GM12878 (cell line): ENCODE results near the gene PPM1K. TPM values are rescaled to one million over a fixed set of nuclear protein-coding genes. Genes with fewer than 3 reads are reported as not detected.

Experiments
- ATAC-seq: fragments of 200-7000 bp; cut with Tn5 transposase; 3 replicates; pipeline ENCODE4 v1.9.1; 2020; ENCODE audit warnings: mild to moderate bottlenecking, moderate library complexity
- BruUV-seq: library from RNA; stranded (reverse); fragments of 400-500 nt; replicated peaks from 2 replicates; lab custom pipeline; 2021; lab: Mats Ljungman, UMichigan
- CTCF ChIA-PET: fragments of 300-600 bp; sonication (Branson Sonifier 250); formaldehyde crosslinking; extraction: SDS; loops from one replicate; lab custom pipeline; 2021; ENCODE audit warnings: inconsistent platforms; lab: Yijun Ruan, JAX
- POLR2A ChIA-PET: fragments of 350-600 bp; formaldehyde crosslinking; extraction: SDS; loops from one replicate; lab custom pipeline; 2021; ENCODE audit warnings: inconsistent platforms; lab: Charles Lee
- RAD21 ChIA-PET: fragments of 300-600 bp; sonication (Branson Sonifier 250); formaldehyde crosslinking; loops from one replicate; lab custom pipeline; 2023; ENCODE audit warnings: antibody characterized with exemption; ENCODE audit not compliant: unreplicated experiment; lab: Charles Lee
- SMC1A ChIA-PET: fragments of 300-600 bp; sonication (Branson Sonifier 250); formaldehyde crosslinking; loops from one replicate; lab custom pipeline; 2023; ENCODE audit not compliant: unreplicated experiment, uncharacterized antibody; lab: Charles Lee
- DNase-seq: peaks from one replicate; pipeline ENCODE4 v3.0.0-alpha.2; 2011; ENCODE audit warnings: low read depth, low spot score
- FAIRE-seq: peaks from 3 replicates; lab custom pipeline; 2011; peaks lifted over from hg19 to GRCh38; lab: Jason Lieb, UNC
- H2AFZ ChIP-seq: 2 replicates; pipeline ENCODE4 v1.6.0; 2011; ENCODE audit warnings: low read depth, low read length, control low read depth; ENCODE audit not compliant: control insufficient read depth
- H3K27ac ChIP-seq: 2 replicates; pipeline ENCODE4 v1.5.1; 2011; ENCODE audit warnings: control low read depth; ENCODE audit not compliant: control insufficient read depth, insufficient read depth
- H3K27me3 ChIP-seq, 2 experiments: replicated peaks in 1 of 2; 2 replicates each; pipeline versions ENCODE4 v1.6.0 to v1.6.1; 2011; ENCODE audit warnings: low read length in 1 of 2; ENCODE audit not compliant: control insufficient read depth in 2 of 2, insufficient read depth in 2 of 2
- H3K36me3 ChIP-seq, 2 experiments: 2 replicates each; pipeline ENCODE4 v1.5.1; 2011; ENCODE audit warnings: low read length in 1 of 2; ENCODE audit not compliant: control insufficient read depth in 2 of 2, insufficient read depth in 2 of 2
- H3K4me1 ChIP-seq: 2 replicates; pipeline ENCODE4 v1.6.1; 2011; ENCODE audit warnings: mild to moderate bottlenecking, low read length, moderate library complexity, mixed read lengths; ENCODE audit not compliant: control insufficient read depth, insufficient read depth
- H3K4me2 ChIP-seq: 2 replicates; pipeline ENCODE4 v1.6.0; 2011; ENCODE audit warnings: control low read depth; ENCODE audit not compliant: control insufficient read depth, insufficient read depth
- H3K4me3 ChIP-seq: fragments of 200-600 bp; sonication (generic); 2 replicates; pipeline ENCODE4 v1.5.1; 2016
- H3K79me2 ChIP-seq: 2 replicates; pipeline ENCODE4 v1.6.0; 2011; ENCODE audit warnings: low read length; ENCODE audit not compliant: control insufficient read depth, insufficient read depth
- H3K9ac ChIP-seq: 2 replicates; pipeline ENCODE4 v1.8.0; 2011; ENCODE audit warnings: low read length, control low read depth, mixed read lengths; ENCODE audit not compliant: control insufficient read depth, insufficient read depth
- H3K9me3 ChIP-seq: replicated peaks from 3 replicates; pipeline ENCODE4 v1.5.1; 2011; ENCODE audit warnings: mild to moderate bottlenecking, low read length; ENCODE audit not compliant: control insufficient read depth, insufficient read depth
- H4K20me1 ChIP-seq: 2 replicates; pipeline ENCODE4 v1.6.0; 2011; ENCODE audit not compliant: control insufficient read depth, insufficient read depth
- ETV6 ChIP-seq, 2 experiments: fragments of 450-650 bp in 1 of 2; IDR thresholded peaks in 1 of 2; conservative IDR thresholded peaks in 1 of 2; 2 replicates each; pipeline ENCODE4 v1.6.1; 2014; ENCODE audit warnings: antibody characterized with exemption in 1 of 2, borderline replicate concordance in 1 of 2, low read depth in 1 of 2, mild to moderate bottlenecking in 1 of 2, moderate library complexity in 1 of 2
- FOXK2 ChIP-seq: fragments of 450-650 bp; IDR thresholded peaks from 2 replicates; pipeline ENCODE4 v1.6.1; 2017; ENCODE audit warnings: mild to moderate bottlenecking, moderate library complexity
- NFIC ChIP-seq: IDR thresholded peaks from 2 replicates; pipeline ENCODE4 v1.6.1; 2012; ENCODE audit warnings: low read depth, mild to moderate bottlenecking, inconsistent platforms, low read length, moderate library complexity
- NR2F1 ChIP-seq: fragments of 450-650 bp; conservative IDR thresholded peaks from 2 replicates; pipeline ENCODE4 v1.6.1; 2017; ENCODE audit warnings: mild to moderate bottlenecking
- POLR2AphosphoS5 ChIP-seq: IDR thresholded peaks from 2 replicates; pipeline ENCODE4 v1.6.1; 2011; ENCODE audit warnings: mild to moderate bottlenecking, low read length, inconsistent platforms
- SMARCA5 ChIP-seq: fragments of 450-650 bp; IDR thresholded peaks from 2 replicates; pipeline ENCODE4 v1.6.1; 2017; ENCODE audit warnings: mild to moderate bottlenecking
- WGBS: methylation state at CpG from one replicate; pipeline ENCODE4 v1.1.6; 2016; ENCODE audit warnings: low lambda C conversion rate; ENCODE audit not compliant: insufficient replicate concordance, insufficient coverage; ENCODE audit errors: missing lambda C conversion rate; 5-methylcytosine and 5-hydroxymethylcytosine counted together
- in situ Hi-C: fragments of 300-500 bp; cut with MboI; formaldehyde crosslinking; loops from 9 replicates; pipeline ENCODE4 v1.14.3; 2018; ENCODE audit warnings: mixed read lengths
- intact Hi-C: fragments of 100-400 bp; cut with micrococcal nuclease; formaldehyde crosslinking; loops from one replicate; pipeline ENCODE4 v1.14.2; 2022; ENCODE audit not compliant: unreplicated experiment
- polyA plus RNA-seq, 11 experiments: library from polyadenylated mRNA; depleted of rRNA in 4 of 11; unstranded in 6 of 11; stranded (reverse) in 5 of 11; fragments of >200 nt; fragmentation: Nextera tagmentation in 4 of 11; fragmentation: Illumina TruSeq in 1 of 11; extraction: Ambion mirVana in 4 of 11; extraction: Trizol in 1 of 11; gene quantifications; 1 replicate in 1 of 11; 2 replicates in 10 of 11; pipeline versions ENCODE4 v1.2.1 to v1.2.3, GENCODE V29; 2011 to 2016; ENCODE audit warnings: inconsistent platforms in 2 of 11, missing spikeins in 2 of 11, low read depth in 1 of 11
- total RNA-seq, 4 experiments: library from RNA; depleted of rRNA in 3 of 4; stranded (reverse); fragments of >200 nt in 3 of 4; fragmentation: Illumina TruSeq in 1 of 4; extraction: Trizol in 1 of 4; gene quantifications; 2 replicates each; pipeline versions ENCODE4 v1.2.1 to v1.2.3, GENCODE V29; 2013 to 2021
- TF ChIP-seq, protein P1 (sequence below): fragments of 450-650 bp; IDR thresholded peaks from 2 replicates; pipeline ENCODE4 v1.6.1; 2017; ENCODE audit warnings: mild to moderate bottlenecking, moderate library complexity
- TF ChIP-seq, protein P2 (sequence below): IDR thresholded peaks from 2 replicates; pipeline ENCODE4 v1.6.1; 2012; ENCODE audit warnings: low read length, inconsistent platforms
- TF ChIP-seq, protein P3 (sequence below): IDR thresholded peaks from 2 replicates; pipeline ENCODE4 v1.6.1; 2012; ENCODE audit warnings: mild to moderate bottlenecking, low read depth, low read length
- TF ChIP-seq, protein P4 (sequence below): fragments of 450-650 bp; IDR thresholded peaks from 2 replicates; pipeline ENCODE4 v1.6.1; 2016; ENCODE audit warnings: mild to moderate bottlenecking, moderate library complexity, borderline replicate concordance

The PPM1K gene
- total and polyA plus RNA-seq, 10 of the 15 experiments (the other 5 are each of a cell fraction or from before 2014, with no cell fraction given), result 25.0 to 79.1 (median 36.9) TPM

DNA sequence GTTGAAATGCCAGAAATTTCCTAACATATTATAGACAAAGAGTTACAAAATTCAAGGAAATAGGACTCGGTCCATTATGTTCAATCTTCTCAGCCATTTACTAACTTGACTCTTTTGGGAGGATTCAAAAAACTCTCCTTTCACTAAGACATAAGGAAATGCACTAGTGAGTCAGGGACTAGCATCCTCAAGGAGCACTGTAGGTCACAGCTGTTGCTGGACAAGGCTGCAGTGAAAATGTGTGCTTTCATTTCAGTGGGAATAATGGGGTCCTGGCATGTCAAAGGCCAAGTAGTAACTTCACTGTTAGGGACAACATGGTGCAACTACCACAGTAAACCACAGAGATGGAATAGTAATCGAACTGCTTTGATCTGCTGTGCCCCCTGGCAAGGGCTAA, 69.0 kb downstream of the PPM1K start:
- Histone ChIP-seq H3K9ac (no peak overlapping the region), H3K36me3 (no peaks in the 10 kb centered on the region), H4K20me1 (no peaks in the 10 kb centered on the region), H3K27me3 (no peaks in the 10 kb centered on the region), H3K79me2 (no peaks in the 10 kb centered on the region), H3K27ac (no peak overlapping the region), H3K9me3 (no peaks in the 10 kb centered on the region), H3K4me3 (no peak overlapping the region), H3K4me2 (no peak overlapping the region), H3K4me1 (no peaks in the 10 kb centered on the region), H2AFZ (no peak overlapping the region)
- no peak for DNase-seq
- 16% methylated on average over 2 of the region's 2 CpGs for WGBS
- RAD21 ChIA-PET, result interaction anchor here (2.4 kb wide), 1 partner anchor 299 kb away, joined by 13 read pairs; no protein-coding TSS in a partner anchor
- no peak for FAIRE-seq
- POLR2A ChIA-PET, result no interaction called here
- CTCF ChIA-PET, result interaction anchor here (1.7 to 9.0 kb wide), 4 partner anchors 9 to 300 kb away, joined by 5 to 159 read pairs (median 8); no protein-coding TSS in a partner anchor
- SMC1A ChIA-PET, result interaction anchor here (1.2 to 1.3 kb wide), 3 partner anchors 182 to 358 kb away, joined by 3 read pairs; no protein-coding TSS in a partner anchor
- intact Hi-C loops (loop anchor here (5.0 kb wide), 1 partner anchor 807 kb away; no protein-coding TSS in a partner anchor), in situ Hi-C loops (loop anchor here (5.0 to 25.0 kb wide), 2 partner anchors 302 to 528 kb away; no protein-coding TSS in a partner anchor)
- no TSS peak for BruUV-seq
- ATAC-seq, result no peak
- TF ChIP-seq, protein P1, sequence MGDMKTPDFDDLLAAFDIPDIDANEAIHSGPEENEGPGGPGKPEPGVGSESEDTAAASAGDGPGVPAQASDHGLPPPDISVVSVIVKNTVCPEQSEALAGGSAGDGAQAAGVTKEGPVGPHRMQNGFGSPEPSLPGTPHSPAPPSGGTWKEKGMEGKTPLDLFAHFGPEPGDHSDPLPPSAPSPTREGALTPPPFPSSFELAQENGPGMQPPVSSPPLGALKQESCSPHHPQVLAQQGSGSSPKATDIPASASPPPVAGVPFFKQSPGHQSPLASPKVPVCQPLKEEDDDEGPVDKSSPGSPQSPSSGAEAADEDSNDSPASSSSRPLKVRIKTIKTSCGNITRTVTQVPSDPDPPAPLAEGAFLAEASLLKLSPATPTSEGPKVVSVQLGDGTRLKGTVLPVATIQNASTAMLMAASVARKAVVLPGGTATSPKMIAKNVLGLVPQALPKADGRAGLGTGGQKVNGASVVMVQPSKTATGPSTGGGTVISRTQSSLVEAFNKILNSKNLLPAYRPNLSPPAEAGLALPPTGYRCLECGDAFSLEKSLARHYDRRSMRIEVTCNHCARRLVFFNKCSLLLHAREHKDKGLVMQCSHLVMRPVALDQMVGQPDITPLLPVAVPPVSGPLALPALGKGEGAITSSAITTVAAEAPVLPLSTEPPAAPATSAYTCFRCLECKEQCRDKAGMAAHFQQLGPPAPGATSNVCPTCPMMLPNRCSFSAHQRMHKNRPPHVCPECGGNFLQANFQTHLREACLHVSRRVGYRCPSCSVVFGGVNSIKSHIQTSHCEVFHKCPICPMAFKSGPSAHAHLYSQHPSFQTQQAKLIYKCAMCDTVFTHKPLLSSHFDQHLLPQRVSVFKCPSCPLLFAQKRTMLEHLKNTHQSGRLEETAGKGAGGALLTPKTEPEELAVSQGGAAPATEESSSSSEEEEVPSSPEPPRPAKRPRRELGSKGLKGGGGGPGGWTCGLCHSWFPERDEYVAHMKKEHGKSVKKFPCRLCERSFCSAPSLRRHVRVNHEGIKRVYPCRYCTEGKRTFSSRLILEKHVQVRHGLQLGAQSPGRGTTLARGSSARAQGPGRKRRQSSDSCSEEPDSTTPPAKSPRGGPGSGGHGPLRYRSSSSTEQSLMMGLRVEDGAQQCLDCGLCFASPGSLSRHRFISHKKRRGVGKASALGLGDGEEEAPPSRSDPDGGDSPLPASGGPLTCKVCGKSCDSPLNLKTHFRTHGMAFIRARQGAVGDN, result no peak
- TF ChIP-seq NFIC (no peak), POLR2AphosphoS5 (no peak), ETV6 (conservative IDR thresholded peaks at IDR 0.05 in 1 of 2, IDR thresholded peaks at IDR 0.05 in 1 of 2; ENCODE audit: borderline replicate concordance in 1 of 2, low read depth in 1 of 2) (no peak), FOXK2 (no peak), SMARCA5 (no peak), NR2F1 (no peak)
- TF ChIP-seq, protein P2, sequence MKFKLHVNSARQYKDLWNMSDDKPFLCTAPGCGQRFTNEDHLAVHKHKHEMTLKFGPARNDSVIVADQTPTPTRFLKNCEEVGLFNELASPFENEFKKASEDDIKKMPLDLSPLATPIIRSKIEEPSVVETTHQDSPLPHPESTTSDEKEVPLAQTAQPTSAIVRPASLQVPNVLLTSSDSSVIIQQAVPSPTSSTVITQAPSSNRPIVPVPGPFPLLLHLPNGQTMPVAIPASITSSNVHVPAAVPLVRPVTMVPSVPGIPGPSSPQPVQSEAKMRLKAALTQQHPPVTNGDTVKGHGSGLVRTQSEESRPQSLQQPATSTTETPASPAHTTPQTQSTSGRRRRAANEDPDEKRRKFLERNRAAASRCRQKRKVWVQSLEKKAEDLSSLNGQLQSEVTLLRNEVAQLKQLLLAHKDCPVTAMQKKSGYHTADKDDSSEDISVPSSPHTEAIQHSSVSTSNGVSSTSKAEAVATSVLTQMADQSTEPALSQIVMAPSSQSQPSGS, result no peak
- TF ChIP-seq, protein P3, sequence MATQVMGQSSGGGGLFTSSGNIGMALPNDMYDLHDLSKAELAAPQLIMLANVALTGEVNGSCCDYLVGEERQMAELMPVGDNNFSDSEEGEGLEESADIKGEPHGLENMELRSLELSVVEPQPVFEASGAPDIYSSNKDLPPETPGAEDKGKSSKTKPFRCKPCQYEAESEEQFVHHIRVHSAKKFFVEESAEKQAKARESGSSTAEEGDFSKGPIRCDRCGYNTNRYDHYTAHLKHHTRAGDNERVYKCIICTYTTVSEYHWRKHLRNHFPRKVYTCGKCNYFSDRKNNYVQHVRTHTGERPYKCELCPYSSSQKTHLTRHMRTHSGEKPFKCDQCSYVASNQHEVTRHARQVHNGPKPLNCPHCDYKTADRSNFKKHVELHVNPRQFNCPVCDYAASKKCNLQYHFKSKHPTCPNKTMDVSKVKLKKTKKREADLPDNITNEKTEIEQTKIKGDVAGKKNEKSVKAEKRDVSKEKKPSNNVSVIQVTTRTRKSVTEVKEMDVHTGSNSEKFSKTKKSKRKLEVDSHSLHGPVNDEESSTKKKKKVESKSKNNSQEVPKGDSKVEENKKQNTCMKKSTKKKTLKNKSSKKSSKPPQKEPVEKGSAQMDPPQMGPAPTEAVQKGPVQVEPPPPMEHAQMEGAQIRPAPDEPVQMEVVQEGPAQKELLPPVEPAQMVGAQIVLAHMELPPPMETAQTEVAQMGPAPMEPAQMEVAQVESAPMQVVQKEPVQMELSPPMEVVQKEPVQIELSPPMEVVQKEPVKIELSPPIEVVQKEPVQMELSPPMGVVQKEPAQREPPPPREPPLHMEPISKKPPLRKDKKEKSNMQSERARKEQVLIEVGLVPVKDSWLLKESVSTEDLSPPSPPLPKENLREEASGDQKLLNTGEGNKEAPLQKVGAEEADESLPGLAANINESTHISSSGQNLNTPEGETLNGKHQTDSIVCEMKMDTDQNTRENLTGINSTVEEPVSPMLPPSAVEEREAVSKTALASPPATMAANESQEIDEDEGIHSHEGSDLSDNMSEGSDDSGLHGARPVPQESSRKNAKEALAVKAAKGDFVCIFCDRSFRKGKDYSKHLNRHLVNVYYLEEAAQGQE, result no peak
- TF ChIP-seq, protein P4, sequence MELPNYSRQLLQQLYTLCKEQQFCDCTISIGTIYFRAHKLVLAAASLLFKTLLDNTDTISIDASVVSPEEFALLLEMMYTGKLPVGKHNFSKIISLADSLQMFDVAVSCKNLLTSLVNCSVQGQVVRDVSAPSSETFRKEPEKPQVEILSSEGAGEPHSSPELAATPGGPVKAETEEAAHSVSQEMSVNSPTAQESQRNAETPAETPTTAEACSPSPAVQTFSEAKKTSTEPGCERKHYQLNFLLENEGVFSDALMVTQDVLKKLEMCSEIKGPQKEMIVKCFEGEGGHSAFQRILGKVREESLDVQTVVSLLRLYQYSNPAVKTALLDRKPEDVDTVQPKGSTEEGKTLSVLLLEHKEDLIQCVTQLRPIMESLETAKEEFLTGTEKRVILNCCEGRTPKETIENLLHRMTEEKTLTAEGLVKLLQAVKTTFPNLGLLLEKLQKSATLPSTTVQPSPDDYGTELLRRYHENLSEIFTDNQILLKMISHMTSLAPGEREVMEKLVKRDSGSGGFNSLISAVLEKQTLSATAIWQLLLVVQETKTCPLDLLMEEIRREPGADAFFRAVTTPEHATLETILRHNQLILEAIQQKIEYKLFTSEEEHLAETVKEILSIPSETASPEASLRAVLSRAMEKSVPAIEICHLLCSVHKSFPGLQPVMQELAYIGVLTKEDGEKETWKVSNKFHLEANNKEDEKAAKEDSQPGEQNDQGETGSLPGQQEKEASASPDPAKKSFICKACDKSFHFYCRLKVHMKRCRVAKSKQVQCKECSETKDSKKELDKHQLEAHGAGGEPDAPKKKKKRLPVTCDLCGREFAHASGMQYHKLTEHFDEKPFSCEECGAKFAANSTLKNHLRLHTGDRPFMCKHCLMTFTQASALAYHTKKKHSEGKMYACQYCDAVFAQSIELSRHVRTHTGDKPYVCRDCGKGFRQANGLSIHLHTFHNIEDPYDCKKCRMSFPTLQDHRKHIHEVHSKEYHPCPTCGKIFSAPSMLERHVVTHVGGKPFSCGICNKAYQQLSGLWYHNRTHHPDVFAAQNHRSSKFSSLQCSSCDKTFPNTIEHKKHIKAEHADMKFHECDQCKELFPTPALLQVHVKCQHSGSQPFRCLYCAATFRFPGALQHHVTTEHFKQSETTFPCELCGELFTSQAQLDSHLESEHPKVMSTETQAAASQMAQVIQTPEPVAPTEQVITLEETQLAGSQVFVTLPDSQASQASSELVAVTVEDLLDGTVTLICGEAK, result no peak
